Frontal cortex (tissue), 4 donors: ENCODE results near the gene FAM236C. TPM values are rescaled to one million over a fixed set of nuclear protein-coding genes. Genes with fewer than 3 reads are reported as not detected.
"Not testable (repeated sequence)": the region's sequence is repeated elsewhere in the genome, so short reads cannot be mapped to it uniquely, and the experiment has no call there.

Experiments
- DNase-seq, 2 donors: peaks; one replicate each; pipeline ENCODE4 v3.0.0; 2012; ENCODE audit warnings: low spot score in 2 of 2
- FAIRE-seq: peaks from 2 replicates; lab custom pipeline; 2012; peaks lifted over from hg19 to GRCh38; lab: Jason Lieb, UNC
- total RNA-seq: library from RNA; depleted of rRNA; stranded (reverse); fragments of >200 nt; gene quantifications from one replicate; pipeline ENCODE4 v1.2.3, GENCODE V29; 2014
- donor health status: control.
- donor health status: control.
- donor health status: control.

FAM236C gene
- total RNA-seq = not detected

DNA sequence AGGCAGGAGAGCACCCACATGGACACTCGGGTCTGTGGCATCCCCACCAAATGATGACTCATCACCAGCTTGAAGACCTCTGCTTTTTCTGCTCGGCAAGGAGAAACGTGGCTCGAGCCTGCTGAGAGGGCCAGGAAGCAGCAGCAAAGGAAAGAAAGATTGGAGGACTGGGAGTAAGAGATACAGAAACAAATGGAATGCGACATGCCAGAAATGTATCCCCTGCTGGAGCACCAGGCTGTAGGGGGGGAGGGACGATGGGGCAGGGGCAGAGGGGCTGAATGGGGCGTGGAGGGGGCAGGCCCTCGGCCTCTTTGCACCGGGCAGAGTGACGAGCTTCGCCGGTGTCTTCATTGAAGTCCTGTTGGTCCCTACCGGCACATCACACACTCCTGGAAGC lies at the start of gene FAM236C:
Gene FAM236C, plus strand, starts transcription at position 301 of the 400 bp plus-strand sequence. CDS start 100 bp downstream, outside the sequence.
- DNase-seq, FAIRE-seq: not testable (repeated sequence)

DNA sequence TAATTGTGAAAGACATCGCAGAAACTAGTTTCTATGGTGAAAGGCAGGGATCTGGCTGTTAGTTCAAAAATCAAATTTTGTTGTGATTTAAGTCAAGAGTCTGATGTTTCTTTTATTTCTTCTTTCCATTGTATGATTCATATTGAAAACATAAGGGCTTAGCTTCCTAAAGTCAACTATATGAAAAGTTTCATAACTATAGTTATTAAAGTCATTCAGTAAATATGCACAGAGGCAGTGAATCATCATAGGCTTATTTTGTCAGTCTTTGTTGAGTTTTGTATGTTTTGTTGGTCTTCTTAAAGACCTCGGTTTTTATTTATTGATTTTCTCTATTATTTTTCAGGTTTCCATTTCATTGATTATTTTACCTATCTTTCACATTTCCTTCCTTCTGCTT lies 29.5 kb upstream of the FAM236C start:
- peak; percentile 52 for FAIRE-seq
- not testable (repeated sequence) for DNase-seq

DNA sequence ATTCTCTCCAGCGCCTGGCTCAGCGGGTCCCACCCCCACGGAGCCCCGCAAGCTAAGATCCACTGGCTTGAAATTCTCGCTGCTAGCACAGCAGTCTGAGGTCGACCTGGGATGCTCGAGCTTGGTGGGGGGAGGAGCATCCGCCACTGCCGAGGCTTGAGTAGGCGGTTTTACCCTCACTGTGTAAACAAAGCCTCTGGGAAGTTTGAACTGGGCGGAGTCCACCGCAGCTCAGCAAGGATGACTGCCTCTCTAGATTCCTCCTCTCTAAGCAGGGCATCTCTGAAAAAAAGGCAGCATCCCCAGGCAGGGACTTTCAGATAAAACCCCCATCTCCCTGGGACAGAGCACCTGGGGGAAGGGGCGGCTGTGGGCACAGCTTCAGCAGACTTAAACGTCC lies 22.7 kb upstream of the FAM236C start:
- FAIRE-seq, DNase-seq: not testable (repeated sequence)

DNA sequence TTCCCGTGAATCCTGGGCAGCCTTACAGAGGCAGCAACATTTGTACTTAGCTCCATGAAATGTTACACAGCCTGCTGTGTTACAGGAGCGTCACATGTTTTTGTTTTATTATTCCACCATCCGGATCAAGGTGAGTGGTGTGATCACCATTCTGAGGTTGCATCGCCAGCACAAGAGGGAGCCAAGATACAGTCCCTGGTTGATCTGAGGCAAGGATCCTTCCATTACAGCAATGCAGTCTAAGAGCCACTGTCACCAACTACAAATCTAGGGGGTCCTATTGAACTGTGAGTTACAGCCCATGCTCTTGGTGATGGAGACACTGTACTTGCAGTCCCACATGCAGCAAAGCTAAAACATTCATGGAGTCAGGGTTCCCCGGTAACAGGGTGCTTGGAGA lies 3.7 kb downstream of the FAM236C start:
- FAIRE-seq, DNase-seq: not testable (repeated sequence)

DNA sequence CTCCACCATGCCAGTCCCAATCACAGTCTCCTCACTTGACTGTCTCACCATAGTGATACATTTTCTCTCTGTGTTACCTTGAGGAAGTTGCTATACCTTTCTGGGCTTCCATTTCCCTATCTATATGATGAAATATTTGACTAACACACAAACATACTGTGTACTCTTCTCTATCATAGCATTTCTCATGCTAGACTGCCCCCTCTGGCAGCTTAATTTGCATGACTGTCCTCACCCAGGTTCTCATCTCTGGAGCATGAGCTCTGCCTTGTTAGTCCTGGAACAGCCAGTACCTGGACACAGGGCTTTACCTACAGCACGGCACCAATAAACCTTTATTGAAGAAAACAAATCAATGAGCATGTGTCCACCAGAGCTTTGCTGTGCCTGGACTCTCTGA lies 19.9 kb downstream of the FAM236C start:
- not testable (repeated sequence) for FAIRE-seq, DNase-seq

DNA sequence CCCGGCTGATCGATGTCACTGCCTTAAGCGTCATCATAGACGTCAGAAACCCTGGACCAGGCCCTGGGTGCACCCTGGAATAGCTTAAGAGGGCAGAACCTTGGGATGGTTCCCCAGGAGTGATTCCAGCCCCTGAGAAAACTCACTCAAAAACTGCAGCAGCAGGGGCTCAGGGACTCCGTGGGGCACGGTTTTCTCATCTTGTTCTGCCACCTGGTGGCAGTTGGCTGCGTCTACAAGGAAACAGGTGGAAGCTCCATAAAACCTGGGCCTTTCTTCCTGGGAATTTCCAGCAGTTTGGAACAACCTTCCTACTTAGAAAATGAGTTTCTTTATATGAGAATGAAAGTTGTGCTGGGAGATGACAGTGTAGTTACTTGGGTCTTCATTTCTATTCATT lies 24.0 kb downstream of the FAM236C start:
- DNase-seq, FAIRE-seq: not testable (repeated sequence)

DNA sequence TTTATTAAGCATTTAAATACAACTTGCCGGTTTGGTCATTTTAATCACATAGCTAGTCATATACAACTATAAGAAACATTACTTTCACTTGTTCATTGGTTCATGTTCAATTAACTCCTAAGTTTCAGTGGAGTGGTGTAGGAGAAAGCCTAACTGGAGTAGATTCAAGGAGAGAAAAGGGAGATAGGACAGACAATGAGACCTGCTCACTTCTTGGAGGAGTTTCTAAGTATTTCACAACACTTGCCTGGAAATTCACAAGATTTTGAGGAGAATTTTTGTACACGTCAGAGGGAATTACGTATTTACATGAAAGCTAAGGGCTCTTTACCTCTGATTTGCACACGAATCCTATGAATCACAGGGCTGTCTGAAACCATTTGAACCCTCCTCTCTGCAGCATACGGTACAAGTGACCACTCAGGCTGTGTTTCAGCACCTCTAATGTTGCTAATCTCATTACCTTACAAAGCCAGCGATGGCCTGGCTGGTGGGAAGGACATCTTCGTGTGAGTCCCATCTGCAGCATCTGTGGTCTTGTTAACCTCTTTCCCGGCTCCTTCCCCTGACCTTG lies 24.6 kb downstream of the FAM236C start:
- not testable (repeated sequence) for FAIRE-seq, DNase-seq

DNA sequence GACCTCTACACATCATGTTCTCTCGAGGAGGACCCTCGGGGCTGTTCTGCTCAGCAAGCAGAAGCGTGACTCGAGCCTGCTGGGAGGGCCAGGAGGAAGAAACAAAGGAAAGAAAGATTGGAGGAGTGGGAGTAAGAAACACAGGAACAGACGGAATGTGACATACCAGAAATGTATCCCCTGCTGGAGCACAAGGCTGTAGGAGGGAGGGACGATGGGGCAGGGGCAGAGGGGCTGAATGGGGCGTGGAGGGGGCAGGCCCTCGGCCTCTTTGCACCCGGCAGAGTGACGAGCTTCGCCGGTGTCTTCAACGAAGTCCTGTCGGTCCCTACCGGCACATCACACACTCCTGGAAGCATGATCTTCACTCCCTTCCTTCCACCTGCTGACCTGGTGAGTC lies 25.5 kb downstream of the FAM236C start, which contains the start of gene FAM236A:
Gene FAM236A, plus strand, starts transcription at position 301 of the 400 bp plus-strand sequence. Its CDS starts 57 bp downstream, at position 358.
- FAIRE-seq, DNase-seq: not testable (repeated sequence)

DNA sequence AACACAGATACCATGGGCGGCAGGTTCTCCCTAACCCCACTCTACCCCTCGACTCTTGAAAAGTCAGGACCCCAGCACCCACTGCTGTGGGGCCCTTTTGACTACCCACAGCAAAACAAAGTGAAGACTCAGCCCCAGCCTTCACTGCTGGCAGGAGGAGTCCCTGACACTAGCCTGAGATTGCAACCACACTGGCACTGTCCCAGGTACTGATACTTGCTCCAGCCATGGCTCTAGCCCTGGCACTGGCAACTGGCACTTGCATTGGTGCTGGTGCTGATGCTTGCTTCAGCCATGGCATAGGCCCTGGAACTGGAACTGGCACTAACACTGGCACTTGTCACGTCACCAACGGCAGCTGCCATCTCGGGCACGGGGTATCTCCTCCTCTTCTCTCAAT lies 29.9 kb downstream of the FAM236C start:
- DNase-seq, FAIRE-seq: not testable (repeated sequence)

DNA sequence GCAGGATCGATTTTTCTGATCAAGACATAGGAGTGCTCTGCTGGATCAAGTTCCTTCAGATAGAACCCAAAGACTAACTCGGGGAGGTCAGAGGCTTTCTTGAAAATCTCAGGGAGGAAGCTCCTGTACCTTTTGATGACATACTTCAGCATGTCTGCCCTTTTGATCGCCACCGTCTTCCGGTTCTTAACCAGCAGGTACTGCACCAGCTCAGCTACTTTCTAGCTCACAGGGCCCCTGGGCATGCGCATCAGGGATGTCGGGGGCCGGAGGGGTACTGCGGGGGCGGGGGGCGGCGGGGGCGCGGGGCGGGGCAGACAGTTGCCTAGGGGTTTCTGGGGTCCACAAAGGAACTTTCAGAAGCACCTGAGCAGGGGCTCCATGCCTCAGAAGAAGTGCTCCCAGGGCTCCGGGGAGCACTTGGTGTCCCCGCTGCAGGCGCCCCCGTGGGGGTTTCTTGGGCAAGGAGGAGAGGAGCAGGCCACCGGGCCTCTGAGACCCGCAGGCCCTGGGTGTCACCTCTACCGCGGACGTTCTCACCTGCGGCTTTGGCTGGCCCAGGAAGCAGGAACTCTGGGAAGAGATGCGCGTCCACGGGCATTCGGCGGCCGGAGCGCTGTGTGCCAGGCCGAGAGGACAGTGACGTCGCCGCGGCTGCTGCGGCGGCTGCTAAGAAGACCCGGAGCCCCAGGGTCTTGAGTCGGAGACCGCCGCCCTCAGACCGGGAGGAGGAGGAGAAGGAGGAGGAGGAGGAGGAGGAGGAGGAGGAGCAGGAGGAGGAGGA lies 30.8 kb downstream of the FAM236C start:
- not testable (repeated sequence) for FAIRE-seq, DNase-seq

DNA sequence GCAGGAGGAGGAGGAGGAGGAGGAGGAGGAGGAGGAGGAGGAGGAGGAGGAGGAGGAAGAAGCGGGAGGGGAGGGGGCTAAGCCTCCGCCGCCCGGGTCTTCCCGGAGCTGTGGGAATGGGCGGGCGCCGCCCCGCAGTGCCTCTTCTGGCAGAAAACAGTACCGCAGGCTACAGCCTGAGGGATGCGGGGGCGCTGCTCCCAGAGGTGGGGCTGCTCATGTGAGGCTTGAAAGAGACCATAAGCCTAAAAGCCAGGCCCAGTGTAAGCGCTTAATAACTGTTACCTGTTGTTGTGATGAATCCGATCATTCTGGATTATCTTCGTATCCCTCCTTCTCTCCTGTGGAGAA lies 31.4 kb downstream of the FAM236C start, which contains the start of gene DMRTC1:
Gene DMRTC1, minus strand, starts transcription at position 19 of the 351 bp plus-strand sequence. CDS start 68,143 bp downstream, outside the sequence.
- FAIRE-seq, DNase-seq: not testable (repeated sequence)

DNA sequence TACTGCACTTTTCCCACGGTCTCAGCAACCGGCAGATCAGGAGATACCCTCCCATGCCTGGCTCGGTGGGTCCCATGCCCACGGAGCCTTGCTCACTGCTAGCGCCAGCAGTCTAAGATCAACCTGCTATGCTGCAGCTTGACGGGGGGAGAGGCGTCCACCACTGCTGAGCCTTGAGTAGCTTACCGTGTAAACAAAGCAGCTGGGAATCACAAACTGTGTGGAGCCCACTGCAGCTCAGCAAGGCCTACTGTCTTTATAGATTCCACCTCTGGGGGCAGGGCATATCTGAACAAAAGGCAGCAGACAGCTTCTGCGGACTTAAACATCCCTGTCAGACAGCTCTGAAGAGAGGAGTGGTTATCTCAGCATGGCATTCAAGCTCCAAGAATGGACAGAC lies 47.6 kb downstream of the FAM236C start:
- not testable (repeated sequence) for DNase-seq

More for the DNA sequence above, 47.6 kb downstream of the FAM236C start:
- not testable (repeated sequence) for FAIRE-seq

Other genes starting within 250 kb of the FAM236C start
- gene PHKA1, start 198.3 kb upstream of the FAM236C start, total RNA-seq = 2.4 TPM
- 0.41 TPM for gene DMRTC1B, start 135.7 kb upstream of the FAM236C start, total RNA-seq
- not detected for gene FAM236B, start 130.0 kb upstream of the FAM236C start, total RNA-seq
- not detected for gene FAM236D, start 104.4 kb upstream of the FAM236C start, total RNA-seq
- not detected for gene FAM236A, start 25.6 kb downstream of the FAM236C start, total RNA-seq
- gene DMRTC1, start 31.2 kb downstream of the FAM236C start, total RNA-seq = not detected
- not detected for gene PABPC1L2B, start 90.3 kb downstream of the FAM236C start, total RNA-seq
- gene PABPC1L2A, start 166.9 kb downstream of the FAM236C start, total RNA-seq = 1.6 TPM